ENCODE measurements around the gene IL17D.

Gene IL17D

GRCh38 chr13:20713751-20714150 is 10.3 kb downstream of the IL17D start:
- peaks cover 4% of the 10 kb centered on the region for H3K4me1 ChIP-seq (ENCODE audit: insufficient read depth, insufficient read length)
- H3K4me3 ChIP-seq (ENCODE audit: insufficient read length, low read depth), result no peak overlapping the region
- H3K9ac ChIP-seq (ENCODE audit: insufficient read length, low read depth), result no peak overlapping the region
- no peaks in the 10 kb centered on the region for H3K36me3 ChIP-seq (ENCODE audit: insufficient read depth, insufficient read length, low read length)
- peaks cover 4% of the 10 kb centered on the region for H3K27me3 ChIP-seq (ENCODE audit: insufficient read depth, insufficient read length)
- TF ChIP-seq ZNF274 (IDR thresholded peaks at IDR 0.05; ENCODE audit: low read depth, low read length) (no peak), SUZ12 (IDR thresholded peaks at IDR 0.05; ENCODE audit: extremely low read depth, insufficient read depth, insufficient read length) (no peak), YY1 (IDR thresholded peaks at IDR 0.05; ENCODE audit: insufficient read depth, insufficient read length) (no peak)
- no peak for DNase-seq (ENCODE audit: low read depth, low spot score)
- H3K9me3 ChIP-seq (ENCODE audit: insufficient read depth, low read length), result no peaks in the 10 kb centered on the region

DNA sequence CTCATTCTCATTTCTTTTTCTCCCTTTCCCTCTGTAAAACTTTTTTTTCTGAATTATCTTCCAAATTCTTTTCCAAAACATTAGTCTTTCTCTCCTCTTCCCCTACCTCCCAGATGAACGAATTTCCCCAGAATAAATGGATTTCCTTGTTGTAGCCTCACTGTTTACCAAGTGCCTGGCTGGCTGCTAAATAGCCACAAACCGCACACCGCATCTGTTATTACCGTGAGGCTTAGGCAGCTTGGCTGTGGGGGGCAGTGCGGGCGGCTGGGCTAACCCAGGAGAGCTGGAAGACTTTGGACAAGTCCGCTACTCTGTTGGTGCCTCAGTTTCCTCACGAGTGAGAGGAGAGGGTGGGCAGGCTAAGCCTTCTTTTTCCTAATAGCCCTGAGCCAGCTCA is 10.7 kb downstream of the IL17D start:
- Histone ChIP-seq H3K4me3 (ENCODE audit: insufficient read length, low read depth) (no peak overlapping the region), H3K9me3 (ENCODE audit: insufficient read depth, low read length) (no peaks in the 10 kb centered on the region), H3K4me1 (ENCODE audit: insufficient read depth, insufficient read length) (peaks cover 4% of the 10 kb centered on the region), H3K9ac (ENCODE audit: insufficient read length, low read depth) (no peak overlapping the region), H3K27me3 (ENCODE audit: insufficient read depth, insufficient read length) (peaks cover 4% of the 10 kb centered on the region), H3K36me3 (ENCODE audit: insufficient read depth, insufficient read length, low read length) (no peaks in the 10 kb centered on the region)
- DNase-seq (ENCODE audit: low read depth, low spot score), result no peak
- TF ChIP-seq YY1 (IDR thresholded peaks at IDR 0.05; ENCODE audit: insufficient read depth, insufficient read length) (no peak), SUZ12 (IDR thresholded peaks at IDR 0.05; ENCODE audit: extremely low read depth, insufficient read depth, insufficient read length) (no peak), ZNF274 (IDR thresholded peaks at IDR 0.05; ENCODE audit: low read depth, low read length) (no peak)

- Histone ChIP-seq H3K27me3 (ENCODE audit: insufficient read depth, insufficient read length) (peaks cover 4% of the 10 kb centered on the region), H3K4me3 (ENCODE audit: insufficient read length, low read depth) (no peak overlapping the region), H3K9me3 (ENCODE audit: insufficient read depth, low read length) (no peaks in the 10 kb centered on the region), H3K4me1 (ENCODE audit: insufficient read depth, insufficient read length) (peaks cover 4% of the 10 kb centered on the region), H3K36me3 (ENCODE audit: insufficient read depth, insufficient read length, low read length) (no peaks in the 10 kb centered on the region), H3K9ac (ENCODE audit: insufficient read length, low read depth) (no peak overlapping the region)
- no peak for DNase-seq (ENCODE audit: low read depth, low spot score)
- TF ChIP-seq YY1 (IDR thresholded peaks at IDR 0.05; ENCODE audit: insufficient read depth, insufficient read length), result no peak
- no peak for TF ChIP-seq SUZ12 (IDR thresholded peaks at IDR 0.05; ENCODE audit: extremely low read depth, insufficient read depth, insufficient read length)
- TF ChIP-seq ZNF274 (IDR thresholded peaks at IDR 0.05; ENCODE audit: low read depth, low read length), result no peak
Measured at GRCh38 chr13:20714563-20715329, 11.2 kb downstream of the IL17D start.

GRCh38 chr13:20715330-20715712 is 11.8 kb downstream of the IL17D start:
- Histone ChIP-seq H3K9ac (ENCODE audit: insufficient read length, low read depth) (no peak overlapping the region), H3K9me3 (ENCODE audit: insufficient read depth, low read length) (no peaks in the 10 kb centered on the region), H3K4me3 (ENCODE audit: insufficient read length, low read depth) (no peak overlapping the region), H3K27me3 (ENCODE audit: insufficient read depth, insufficient read length) (peaks cover 4% of the 10 kb centered on the region), H3K4me1 (ENCODE audit: insufficient read depth, insufficient read length) (peaks cover 4% of the 10 kb centered on the region), H3K36me3 (ENCODE audit: insufficient read depth, insufficient read length, low read length) (no peaks in the 10 kb centered on the region)
- TF ChIP-seq ZNF274 (IDR thresholded peaks at IDR 0.05; ENCODE audit: low read depth, low read length) (no peak), YY1 (IDR thresholded peaks at IDR 0.05; ENCODE audit: insufficient read depth, insufficient read length) (no peak), SUZ12 (IDR thresholded peaks at IDR 0.05; ENCODE audit: extremely low read depth, insufficient read depth, insufficient read length) (no peak)
- no peak for DNase-seq (ENCODE audit: low read depth, low spot score)

GRCh38 chr13:20716951-20717350 is 13.5 kb downstream of the IL17D start:
- Histone ChIP-seq H3K9me3 (ENCODE audit: insufficient read depth, low read length) (no peaks in the 10 kb centered on the region), H3K4me1 (ENCODE audit: insufficient read depth, insufficient read length) (peaks cover 4% of the 10 kb centered on the region), H3K4me3 (ENCODE audit: insufficient read length, low read depth) (no peak overlapping the region), H3K27me3 (ENCODE audit: insufficient read depth, insufficient read length) (peaks cover 4% of the 10 kb centered on the region), H3K9ac (ENCODE audit: insufficient read length, low read depth) (no peak overlapping the region), H3K36me3 (ENCODE audit: insufficient read depth, insufficient read length, low read length) (no peaks in the 10 kb centered on the region)
- no peak for TF ChIP-seq SUZ12 (IDR thresholded peaks at IDR 0.05; ENCODE audit: extremely low read depth, insufficient read depth, insufficient read length)
- no peak for TF ChIP-seq YY1 (IDR thresholded peaks at IDR 0.05; ENCODE audit: insufficient read depth, insufficient read length)
- no peak for DNase-seq (ENCODE audit: low read depth, low spot score)

DNA sequence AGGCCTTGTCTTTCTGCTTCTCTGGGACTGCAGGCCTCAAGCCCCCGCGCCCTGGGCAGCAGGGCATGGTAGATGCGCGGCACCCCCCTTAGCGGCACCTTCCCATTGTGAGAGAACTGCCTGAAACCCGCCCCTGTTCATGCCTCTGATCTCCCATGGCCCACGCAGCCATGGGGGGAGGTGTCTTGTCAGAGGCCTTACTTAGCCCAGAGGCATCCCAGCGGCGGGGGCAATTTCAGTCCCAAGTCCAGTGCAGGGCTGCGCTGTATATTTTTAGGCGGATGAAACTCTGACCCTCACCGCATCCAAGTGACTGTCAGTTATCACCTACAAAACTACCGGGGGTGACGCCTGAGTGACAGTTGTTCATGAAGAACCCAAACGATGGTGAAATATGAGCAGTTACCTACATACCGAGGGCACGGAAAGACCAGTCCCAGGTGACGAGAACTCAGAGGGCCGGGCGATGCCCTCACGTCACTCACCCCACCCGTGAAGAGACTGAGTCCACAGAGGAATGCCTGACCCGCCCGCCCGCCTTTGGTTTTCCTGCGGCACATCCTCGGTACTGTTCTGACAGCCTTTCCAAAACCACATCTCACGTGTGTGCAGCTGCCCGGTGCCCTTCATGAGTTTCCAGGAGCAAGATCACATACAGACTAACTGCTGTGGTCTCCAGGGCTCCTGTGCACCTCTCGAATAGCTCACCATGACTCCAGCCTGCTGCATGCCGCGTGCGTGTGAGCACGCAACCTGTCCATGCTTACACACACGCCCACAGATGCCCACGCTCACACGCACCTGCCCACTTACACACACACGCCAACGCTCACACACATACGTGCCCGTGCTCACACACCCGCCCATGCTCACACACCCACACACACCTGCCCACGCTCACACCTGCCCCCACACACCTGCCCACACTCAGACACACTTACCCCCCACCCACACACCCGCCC is 14.4 kb downstream of the IL17D start:
- Histone ChIP-seq H3K27me3 (ENCODE audit: insufficient read depth, insufficient read length) (peaks cover 4% of the 10 kb centered on the region), H3K4me3 (ENCODE audit: insufficient read length, low read depth) (no peak overlapping the region), H3K36me3 (ENCODE audit: insufficient read depth, insufficient read length, low read length) (no peaks in the 10 kb centered on the region), H3K9ac (ENCODE audit: insufficient read length, low read depth) (peak overlapping the region; percentile 21), H3K9me3 (ENCODE audit: insufficient read depth, low read length) (no peaks in the 10 kb centered on the region), H3K4me1 (ENCODE audit: insufficient read depth, insufficient read length) (peaks cover 4% of the 10 kb centered on the region)
- TF ChIP-seq ZNF274 (IDR thresholded peaks at IDR 0.05; ENCODE audit: low read depth, low read length) (no peak), YY1 (IDR thresholded peaks at IDR 0.05; ENCODE audit: insufficient read depth, insufficient read length) (no peak), SUZ12 (IDR thresholded peaks at IDR 0.05; ENCODE audit: extremely low read depth, insufficient read depth, insufficient read length) (no peak)
- DNase-seq (ENCODE audit: low read depth, low spot score), result no peak

All from NT2/D1 (cell line).